ENCODE measurements around the gene DACH1.
"Not testable (repeated sequence)": the region's sequence is repeated elsewhere in the genome, so short reads cannot be mapped to it uniquely, and the experiment has no call there.

Gene DACH1

DNA sequence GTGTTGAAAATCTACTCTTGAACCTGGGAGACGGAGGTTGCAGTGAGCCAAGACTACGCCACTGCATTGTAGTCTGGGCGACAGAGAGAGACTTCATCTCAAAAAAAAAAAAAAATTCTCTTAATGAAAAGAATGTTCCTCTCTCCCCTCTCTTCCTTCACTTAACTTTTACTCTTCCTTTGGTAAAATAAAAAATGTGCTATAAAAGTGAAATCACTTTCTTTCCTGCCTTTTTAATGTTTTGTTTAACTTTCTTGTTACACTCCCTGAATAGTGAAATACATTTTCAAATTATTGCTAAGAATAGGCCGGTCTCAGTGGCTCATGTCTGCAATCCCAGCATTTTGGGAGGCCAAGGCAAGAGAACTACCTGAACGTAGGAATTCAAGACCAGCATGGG, 86.5 kb downstream of the DACH1 start:
- DNase-seq = no peak

DNA sequence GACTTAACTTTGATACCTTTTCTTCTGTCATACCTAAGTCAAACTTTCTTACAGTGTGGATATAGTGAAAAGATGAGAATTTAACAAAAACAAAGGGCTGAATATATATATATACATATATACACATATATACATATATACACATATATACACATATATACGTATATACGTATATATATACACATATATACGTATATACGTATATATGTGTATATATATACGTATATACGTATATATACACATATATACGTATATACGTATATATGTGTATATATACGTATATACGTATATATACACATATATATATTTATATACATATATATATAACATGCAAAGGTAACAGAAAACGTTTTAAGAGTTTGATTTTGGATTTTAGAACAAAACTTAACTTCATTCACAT, 88.0 kb downstream of the DACH1 start:
- not testable (repeated sequence) for DNase-seq

DNA sequence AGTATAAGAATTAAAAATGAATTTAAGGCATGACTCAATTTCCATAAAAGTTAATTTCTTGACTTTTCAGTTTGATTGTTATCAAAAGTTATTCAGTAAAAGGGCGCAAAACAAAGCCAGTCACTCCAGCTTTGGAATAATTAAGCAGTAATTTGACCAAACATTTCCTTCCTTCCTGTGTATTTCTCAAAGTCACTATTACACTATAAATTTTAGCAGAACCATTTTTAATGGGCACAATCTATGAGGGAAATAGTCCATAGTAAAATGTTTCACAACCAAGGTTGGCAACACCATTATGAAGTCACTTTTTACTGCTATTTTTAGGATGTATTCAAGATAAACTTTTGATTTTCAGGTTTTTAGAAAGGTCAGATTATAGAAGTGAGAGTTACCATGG, 91.0 kb downstream of the DACH1 start:
- DNase-seq = no peak

DNA sequence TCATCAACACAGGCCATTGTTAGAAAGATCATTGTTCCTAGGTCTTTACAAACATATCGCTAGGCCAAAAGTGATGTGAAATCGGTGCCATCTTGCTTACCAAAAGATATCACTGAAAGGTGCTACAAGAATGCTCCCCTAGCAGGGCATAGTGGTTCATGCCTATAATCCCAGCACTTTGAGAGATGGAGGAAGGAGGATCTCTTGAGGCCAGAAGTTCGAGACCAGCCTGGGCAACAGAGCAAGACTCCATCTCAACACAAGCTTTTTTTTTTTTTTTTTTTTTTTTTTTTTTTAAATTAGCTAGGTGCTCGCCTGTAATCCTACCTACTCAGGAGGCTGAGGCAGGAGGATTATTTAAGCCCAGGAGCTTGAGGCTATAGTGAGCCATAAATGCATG, 92.1 kb downstream of the DACH1 start:
- DNase-seq = no peak

DNA sequence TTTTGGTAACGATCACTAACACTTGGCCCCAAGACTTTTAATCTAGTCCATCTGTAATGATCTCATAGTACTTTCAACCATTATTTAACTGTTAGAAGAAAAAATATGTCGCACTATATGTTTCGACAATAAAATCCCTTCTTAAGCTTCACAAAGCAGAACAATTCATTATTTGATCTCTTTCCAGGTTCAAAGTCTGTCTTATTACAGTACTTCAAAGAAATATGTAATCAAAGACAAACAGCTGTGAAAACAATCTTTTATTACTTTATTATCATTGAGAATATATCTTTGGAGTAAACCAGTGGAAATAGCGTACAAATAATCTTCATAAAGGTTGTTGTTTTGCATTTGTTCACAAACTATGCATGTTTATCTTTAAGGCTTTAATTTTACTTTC, 93.5 kb downstream of the DACH1 start:
- DNase-seq = no peak

DNA sequence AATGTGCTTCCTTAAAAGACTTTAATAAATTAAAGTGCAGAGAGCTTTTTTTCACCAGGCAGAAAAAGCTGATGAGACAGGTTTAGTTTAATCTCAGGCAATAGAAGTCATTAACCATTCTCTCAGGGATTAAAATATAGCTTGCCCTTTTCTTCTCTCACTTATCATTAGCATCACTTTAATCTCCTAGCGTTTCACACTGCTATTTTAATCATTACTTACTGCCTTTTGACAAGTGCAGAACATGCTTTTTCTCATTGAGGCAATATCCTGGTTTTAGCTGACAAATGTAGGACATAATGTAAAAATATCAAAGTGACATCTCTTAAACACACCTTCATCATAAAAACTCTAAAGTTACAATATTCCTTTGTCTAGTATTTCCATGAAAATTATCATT, 94.6 kb downstream of the DACH1 start:
- DNase-seq = no peak

DNA sequence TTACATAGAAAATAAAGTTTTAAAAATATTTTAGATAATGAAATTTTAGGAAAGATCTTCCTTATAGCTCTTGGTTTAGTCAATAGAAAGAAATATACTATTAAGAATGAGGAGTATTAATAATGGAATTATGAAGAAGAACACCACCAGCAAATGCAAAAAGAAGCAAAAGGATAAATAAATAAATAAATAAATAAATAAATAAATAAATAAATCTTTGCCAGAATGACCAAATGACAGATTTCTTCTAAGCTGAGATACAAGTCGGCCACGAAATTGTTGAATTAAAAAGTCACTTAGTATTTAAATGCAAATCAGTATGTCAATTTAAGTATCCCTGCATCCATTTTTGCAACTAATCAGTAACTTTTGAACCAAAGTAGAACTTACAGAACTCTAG, 95.9 kb downstream of the DACH1 start:
- DNase-seq = no peak

DNA sequence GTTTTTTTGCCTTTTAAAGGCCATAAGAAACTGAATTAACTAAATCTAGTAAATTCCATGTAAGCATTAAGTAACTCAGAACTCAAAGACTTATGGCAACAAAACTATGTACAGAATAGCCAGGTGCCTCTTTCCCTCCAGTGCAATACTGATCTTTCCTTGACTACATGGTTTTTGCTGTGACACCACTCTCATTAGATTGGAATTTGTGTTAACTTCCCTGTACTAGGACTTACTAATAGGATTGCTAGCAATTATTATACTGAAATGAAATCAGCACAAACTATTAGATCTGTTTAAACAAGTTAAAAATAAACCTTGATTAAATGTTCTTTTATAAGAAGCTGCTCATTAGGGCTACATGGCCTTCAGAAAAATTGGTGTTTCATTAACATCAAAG, 96.3 kb downstream of the DACH1 start:
- DNase-seq = no peak

DNA sequence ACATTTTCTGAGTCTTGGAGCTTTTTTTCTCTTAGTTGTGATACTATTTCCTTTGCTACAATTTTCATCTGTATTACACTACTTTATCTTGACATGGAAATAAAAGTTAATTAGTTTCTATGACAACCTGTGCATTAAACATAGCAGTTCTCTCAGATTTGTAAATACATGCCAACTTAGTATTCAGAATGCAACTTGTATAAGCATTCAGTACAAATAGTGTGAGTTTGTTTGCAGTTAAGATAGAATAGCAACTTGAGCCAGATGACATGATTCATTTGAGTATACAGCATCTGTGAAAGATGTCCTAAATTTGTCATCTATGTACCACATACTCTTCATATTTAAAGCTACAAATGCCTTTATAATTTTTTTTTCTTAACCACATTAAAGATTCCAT, 98.1 kb downstream of the DACH1 start:
- DNase-seq = no peak

DNA sequence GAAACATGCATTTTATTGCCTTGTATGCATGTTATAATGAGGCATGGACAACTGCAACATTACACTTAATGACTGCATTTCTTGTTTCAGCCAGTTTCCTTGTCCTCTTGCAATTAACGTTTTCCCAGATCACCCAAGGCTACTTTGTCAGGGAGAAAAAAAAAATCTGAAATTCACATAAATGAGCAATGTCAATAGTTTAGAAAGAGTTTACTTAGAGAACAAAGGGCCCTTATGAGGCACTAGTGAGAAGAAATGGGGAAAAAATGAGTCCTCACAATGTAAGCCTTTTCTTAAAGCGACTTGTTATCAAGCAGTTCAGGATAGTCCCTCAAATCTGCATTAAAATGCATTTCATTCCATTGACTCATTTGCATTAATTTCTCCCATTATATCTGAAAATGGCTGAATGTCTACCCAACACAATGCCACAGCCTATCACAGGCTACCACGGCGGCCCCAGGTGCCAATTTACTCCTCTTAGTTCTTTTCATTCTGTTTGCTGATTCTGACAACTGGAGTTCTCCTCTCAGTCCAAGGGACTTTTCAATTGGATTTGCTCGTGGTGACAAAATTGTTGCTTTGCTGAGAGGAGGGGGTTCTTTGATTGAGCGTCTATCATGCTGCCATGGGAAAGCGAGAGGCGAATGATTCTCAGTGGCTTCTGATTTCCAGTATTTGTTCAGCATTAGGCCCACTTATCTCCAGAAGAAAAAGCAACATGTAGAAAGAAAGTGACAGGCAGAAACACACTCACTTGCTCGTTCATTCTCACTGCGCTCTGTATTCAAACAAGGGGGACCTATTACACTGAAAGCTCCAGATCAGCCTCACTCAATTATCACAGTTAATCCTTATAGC, 107.1 kb downstream of the DACH1 start:
- DNase-seq = peak in 1 of 51 donors; percentile 0

DNA sequence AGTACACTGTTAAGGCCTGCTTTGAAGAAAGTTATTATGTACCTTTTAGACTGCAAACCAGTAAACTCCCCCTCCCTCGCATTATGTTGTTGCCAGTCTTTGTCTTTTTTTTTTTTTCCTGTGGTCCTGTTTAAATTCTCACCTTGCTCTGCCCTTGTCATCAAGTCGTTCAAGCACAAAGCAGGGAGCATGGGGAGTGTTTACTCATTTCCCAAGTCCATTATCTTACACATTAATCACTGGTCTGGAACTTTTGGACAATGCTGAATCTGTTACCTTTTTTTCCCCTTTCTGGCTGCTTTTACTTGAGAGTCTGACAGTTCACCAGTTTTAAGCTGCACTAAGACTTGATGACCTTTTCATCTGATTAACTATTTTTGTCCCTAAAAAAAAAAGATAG, 108.2 kb downstream of the DACH1 start:
- no peak for DNase-seq

DNA sequence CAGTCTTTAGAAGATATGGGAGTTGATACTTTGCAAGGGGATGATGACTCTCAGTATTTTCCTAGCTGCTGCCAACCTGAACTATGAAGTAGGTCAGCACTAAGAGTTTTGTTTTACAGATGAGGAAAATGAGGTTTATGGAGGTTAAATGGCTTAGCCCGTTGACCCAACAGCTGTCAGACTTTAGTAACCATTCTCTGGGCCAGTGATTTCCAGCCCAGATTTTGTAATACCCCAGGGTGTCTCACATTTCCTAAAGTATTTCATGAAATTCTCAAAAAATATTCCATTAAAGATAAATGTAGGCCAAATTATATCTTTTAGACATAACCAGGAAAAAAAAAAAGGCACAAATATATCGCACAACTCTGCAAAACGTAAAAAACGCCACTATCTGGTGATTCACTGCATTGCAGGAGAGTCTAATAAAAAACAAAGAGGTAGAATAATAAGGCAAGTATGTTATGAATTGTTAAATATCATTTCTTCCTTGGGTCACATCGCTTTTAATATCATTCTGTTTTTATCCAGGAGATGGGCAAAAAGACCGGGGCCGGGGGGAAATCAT, 112.5 kb downstream of the DACH1 start:
- DNase-seq = no peak

DNA sequence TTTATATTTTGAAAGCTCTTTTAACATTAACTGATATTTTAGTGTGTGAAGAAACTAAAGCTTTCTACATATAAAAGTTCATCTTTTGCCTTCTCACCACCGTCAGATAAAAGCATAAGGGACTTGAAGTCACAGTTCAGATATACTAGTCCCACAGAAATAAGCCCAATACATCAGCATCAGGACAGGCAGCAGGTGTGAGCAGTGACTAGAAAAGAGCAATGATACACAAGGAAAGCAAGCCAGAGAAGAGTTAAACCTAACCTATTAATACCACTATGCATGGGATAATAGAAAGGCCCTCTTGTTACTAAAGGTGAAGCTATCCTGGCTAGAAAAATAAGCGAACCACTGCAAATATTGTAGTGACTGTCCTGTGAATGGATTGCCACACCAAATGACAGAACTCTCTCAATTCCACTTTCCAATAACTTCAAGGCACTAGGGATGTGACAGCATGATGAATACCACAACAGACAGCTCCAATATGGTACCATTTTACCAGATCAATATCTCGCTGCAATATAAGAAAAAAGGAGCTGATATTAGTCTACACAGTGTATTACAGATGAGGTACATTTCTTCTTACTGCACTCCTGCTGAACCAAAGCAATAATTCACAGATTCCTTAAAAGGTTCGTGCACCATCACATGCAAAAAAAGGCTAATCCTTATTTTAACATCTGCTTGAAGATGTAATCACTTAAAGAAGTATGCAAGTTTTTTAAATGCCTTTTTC, 114.1 kb downstream of the DACH1 start:
- DNase-seq = no peak

DNA sequence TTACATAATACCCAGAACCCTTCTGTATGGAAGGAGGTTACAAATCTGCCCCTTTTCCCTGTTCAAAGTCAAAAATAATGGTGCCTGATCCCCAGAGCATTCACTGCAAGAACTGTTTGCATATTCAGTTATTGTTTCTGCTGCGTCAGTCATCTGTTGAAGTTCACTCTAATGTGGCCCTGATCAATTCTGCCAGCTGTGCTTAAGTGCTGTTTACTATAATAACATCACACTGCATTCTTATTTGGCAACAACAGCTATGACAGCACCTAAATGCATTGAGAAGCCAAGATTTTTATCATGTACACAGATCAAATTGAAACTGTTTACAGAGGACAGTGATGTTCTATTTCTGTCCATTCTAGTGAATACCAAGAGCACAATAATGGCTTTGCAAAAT, 115.9 kb downstream of the DACH1 start:
- no peak for DNase-seq

DNA sequence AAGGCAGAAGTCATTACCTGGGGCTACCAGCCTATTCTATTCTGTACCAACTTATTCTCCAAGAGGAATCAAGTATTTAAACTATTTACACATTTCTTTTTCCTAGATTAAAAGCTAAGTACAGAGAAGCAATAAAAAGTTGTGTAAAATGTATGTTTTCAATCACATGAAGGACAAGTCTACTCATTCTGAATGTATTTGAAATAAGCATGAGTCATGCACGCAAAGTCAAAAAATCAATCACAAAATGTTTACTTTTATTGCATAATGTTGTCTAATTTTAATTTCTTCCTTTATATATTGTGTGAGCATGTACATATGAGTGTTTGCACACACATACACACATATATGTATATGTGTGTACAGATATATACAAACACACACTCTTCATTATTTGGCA, 136.7 kb downstream of the DACH1 start:
- no peak for DNase-seq

DNA sequence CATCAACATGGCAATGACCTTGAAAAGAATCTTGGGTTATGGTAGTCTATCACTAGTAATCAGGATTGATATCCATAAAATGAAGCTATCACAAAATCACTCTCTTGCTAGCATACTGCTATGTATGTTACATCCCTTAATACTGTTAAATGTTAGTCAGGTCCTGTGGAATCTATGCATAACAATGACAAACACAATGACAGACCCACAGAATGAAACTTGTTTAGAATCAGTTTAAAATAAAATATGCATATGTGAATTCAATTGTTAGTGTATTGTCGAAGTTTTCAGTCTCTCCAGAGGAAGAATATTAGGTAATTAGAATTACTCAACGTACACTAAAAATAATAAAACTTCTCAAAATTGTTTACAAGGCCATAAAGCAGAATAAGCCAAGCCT, 137.6 kb downstream of the DACH1 start:
- no peak for DNase-seq

DNA sequence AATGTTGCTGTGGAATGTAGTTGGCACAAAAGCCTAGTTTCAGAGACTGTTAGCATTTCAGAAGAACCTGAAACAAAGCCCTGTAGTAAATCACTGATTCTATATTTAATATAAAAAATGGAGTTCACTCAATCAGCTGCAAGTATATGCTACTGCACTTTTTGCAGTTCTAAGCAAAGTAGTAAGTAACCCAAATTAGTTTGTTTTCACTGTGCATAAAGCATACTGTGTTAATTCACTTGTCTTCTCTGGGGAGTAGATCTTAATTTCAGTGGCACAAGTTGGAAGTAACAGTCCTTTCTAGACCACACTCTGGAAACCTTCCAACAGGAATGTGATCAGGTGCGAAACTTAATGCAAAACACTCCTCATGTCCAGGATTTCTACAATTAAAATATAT, 139.3 kb downstream of the DACH1 start:
- DNase-seq = no peak

DNA sequence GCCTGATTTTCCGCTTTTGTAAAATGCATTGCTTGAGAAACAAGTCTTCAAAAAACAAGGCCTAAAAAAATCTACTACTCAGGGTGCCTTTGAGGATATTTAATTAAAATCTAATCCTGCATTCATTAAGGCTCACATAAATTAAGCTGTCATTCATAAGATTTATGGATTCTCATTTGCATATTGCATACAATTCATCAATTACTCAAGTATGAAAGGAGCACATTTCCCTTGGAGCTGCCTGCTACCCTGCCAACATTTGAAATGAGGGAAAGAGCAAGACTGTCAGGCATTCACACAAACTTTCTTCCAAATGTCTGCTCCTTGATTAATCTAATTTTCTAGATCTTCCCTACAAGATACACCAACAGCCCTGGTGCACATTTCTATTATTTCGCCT, 140.0 kb downstream of the DACH1 start:
- no peak for DNase-seq

DNA sequence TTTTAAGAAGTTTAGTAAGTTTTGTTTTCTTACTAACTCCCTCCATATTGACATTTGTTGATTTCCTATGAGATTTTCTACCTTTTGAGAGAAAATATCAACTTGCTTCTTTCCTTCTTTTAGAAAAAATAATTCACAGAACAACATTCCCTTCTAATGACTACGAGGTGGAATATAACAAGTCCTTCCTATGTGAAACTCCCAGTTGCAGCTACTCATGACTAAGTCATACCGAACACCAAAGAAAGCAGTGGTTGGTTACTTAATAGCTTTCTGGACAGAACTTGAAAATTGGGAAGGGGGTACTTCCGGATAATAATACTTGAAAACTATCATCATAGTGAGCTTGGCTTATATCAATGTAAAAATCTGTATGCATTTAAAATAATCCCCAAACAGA, 144.8 kb downstream of the DACH1 start:
- no peak for DNase-seq

DNA sequence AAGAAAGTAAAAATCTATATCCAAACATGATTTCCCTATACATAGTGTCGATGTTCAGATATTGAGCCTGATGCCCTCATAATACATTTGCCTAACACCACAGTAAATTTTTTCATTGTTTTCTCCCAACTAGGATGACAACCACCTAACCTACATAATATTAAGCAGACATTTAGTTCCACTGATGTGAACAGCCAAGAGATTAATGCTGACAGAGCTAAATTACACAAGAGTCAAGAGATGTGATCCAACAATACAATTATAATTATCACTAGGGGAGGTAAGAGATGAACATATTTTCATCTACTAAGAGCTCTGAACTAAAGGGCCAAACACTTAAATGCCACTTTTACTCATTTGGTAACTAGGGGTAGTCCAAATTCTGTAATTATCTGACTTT, 145.9 kb downstream of the DACH1 start:
- no peak for DNase-seq

DNA sequence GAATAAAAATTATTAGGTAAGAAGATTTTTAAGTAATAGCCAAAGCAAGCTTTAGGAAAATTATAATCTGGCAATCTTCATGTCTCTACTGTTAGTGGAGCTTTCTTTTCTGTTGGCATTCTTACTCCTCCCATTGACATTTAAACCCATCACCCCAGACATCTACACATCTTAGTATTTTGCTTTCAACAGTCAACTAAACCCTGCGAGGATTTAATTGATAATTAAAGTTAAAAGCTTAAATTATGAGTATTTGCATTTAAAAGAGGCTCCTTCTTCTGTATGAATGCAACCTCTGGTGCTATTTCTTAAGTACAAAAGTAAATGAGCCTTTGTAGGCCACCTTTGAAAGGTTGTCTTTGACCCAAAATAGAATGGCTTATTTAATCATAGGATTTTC, 148.1 kb downstream of the DACH1 start:
- DNase-seq = no peak

DNA sequence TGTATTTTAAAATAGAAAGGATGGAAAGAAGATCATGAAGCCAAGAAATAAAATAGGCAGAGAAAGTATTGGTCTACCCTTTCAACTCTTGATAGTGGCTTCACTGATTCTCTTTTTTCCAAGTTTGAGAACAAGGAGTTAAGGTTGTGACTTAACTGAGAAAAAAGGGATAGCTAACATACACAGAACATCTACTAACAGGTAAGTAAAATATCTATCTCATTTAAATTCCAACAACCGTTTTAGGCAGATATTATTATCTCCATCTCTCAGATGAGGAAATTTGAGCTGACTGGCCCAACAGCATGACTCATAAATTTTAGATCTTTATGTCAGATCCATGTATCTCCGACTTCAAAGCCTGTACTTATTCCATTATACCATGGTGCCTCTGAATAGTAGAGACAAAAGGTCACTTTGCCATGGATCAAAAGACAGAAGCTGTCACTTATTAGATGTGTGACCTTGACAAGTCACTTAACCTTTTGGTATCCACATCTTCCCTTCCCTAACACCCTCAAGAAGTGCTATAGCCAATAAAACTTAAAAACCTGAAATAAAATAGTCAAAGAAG, 152.1 kb downstream of the DACH1 start:
- DNase-seq = no peak
